Thyroid gland (tissue), 4 donors: ENCODE measurements around the gene FHIT.

ENCODE experiments used
- CTCF ChIP-seq, 6 experiments: fragments of 200-600 bp in 3 of 6; fragments of 450-650 bp in 3 of 6; sonication (generic) in 3 of 6; IDR thresholded peaks; one replicate each; pipeline ENCODE4 v1.5.1; 2016 to 2019; ENCODE audit warnings: antibody characterized with exemption in 6 of 6, mild to moderate bottlenecking in 2 of 6, inconsistent platforms in 1 of 6, moderate library complexity in 1 of 6
- POLR2A ChIP-seq, 2 donors: fragments of 450-650 bp; IDR thresholded peaks; one replicate each; pipeline ENCODE4 v1.6.1; 2017; ENCODE audit warnings: antibody characterized with exemption in 2 of 2, mild to moderate bottlenecking in 2 of 2, moderate library complexity in 1 of 2

GRCh38 chr3:59927056-59927455 is 1324.2 kb downstream of the FHIT start:
- TF ChIP-seq POLR2A (IDR thresholded peaks at IDR 0.05) (no peak), CTCF (IDR thresholded peaks at IDR 0.05) (no peak)
